K562 (cell line): ENCODE data around the gene JADE3. TPM values are rescaled to one million over a fixed set of nuclear protein-coding genes. Genes with fewer than 3 reads are reported as not detected.
A peak's percentile ranks its signal among the peaks of the same experiment; 100 is the strongest.

Experiments used
- ATAC-seq: fragments of 200-7000 bp; cut with Tn5 transposase; 3 replicates; pipeline ENCODE4 v1.9.1; 2020; ENCODE audit warnings: moderate library complexity
- BruUV-seq: library from RNA; stranded (reverse); fragments of 400-500 nt; replicated peaks from 2 replicates; lab custom pipeline; 2021; lab: Mats Ljungman, UMichigan
- CTCF ChIA-PET: fragments of 300-600 bp; formaldehyde crosslinking; extraction: SDS; loops from one replicate; lab custom pipeline; 2021; ENCODE audit warnings: low intra/inter-chr PET ratio; lab: Yijun Ruan, JAX
- POLR2A ChIA-PET: fragments of 300-600, 350-650 bp; sonication (Branson Sonifier 250); formaldehyde crosslinking; extraction: SDS; loops from one replicate; lab custom pipeline; 2021; ENCODE audit warnings: antibody characterized with exemption, inconsistent platforms; lab: Yijun Ruan, JAX
- DNase-seq, 4 experiments: peaks; one replicate each; pipeline versions ENCODE4 v3.0.0 to v3.0.0-alpha.2; 2011 to 2018; ENCODE audit warnings: low spot score in 3 of 4, mixed read lengths in 3 of 4; ENCODE audit errors: extremely low read depth in 1 of 4
- FAIRE-seq: peaks from 2 replicates; lab custom pipeline; 2011; peaks lifted over from hg19 to GRCh38; lab: Jason Lieb, UNC
- H2AFZ ChIP-seq: 2 replicates; pipeline ENCODE4 v1.6.0; 2011; ENCODE audit warnings: low read depth, low read length, control low read depth, inconsistent platforms
- H3K27ac ChIP-seq: fragments of 200-600 bp; 3 replicates; pipeline ENCODE4 v1.8.0; 2011; ENCODE audit warnings: low read depth, mild to moderate bottlenecking, control low read depth, inconsistent platforms, low read length, moderate library complexity, mixed read lengths; ENCODE audit errors: extremely low read depth
- H3K27me3 ChIP-seq, 2 experiments: fragments of 300-600 bp in 1 of 2; 2 replicates in 1 of 2; 3 replicates in 1 of 2; pipeline versions ENCODE4 v1.6.0 to v1.8.0; 2011; ENCODE audit warnings: inconsistent platforms in 2 of 2, low read length in 2 of 2, mild to moderate bottlenecking in 1 of 2, mixed read lengths in 1 of 2, moderate library complexity in 1 of 2; ENCODE audit not compliant: control insufficient read depth in 2 of 2, insufficient read depth in 2 of 2
- H3K36me3 ChIP-seq: fragments of 300-600 bp; 3 replicates; pipeline ENCODE4 v1.8.0; 2011; ENCODE audit warnings: mild to moderate bottlenecking, low read length, inconsistent platforms; ENCODE audit not compliant: control insufficient read depth, insufficient read depth
- H3K4me1 ChIP-seq, 2 experiments: fragments of 200-600 bp in 1 of 2; replicated peaks in 1 of 2; 2 replicates in 1 of 2; 3 replicates in 1 of 2; pipeline versions ENCODE4 v1.5.1 to v1.8.0; 2011; ENCODE audit warnings: inconsistent platforms in 2 of 2, low read length in 2 of 2, mild to moderate bottlenecking in 1 of 2, mixed read lengths in 1 of 2, moderate library complexity in 1 of 2; ENCODE audit not compliant: control insufficient read depth in 2 of 2, insufficient read depth in 2 of 2
- H3K4me2 ChIP-seq: 2 replicates; pipeline ENCODE4 v1.6.1; 2011; ENCODE audit warnings: low read length, control low read depth, inconsistent platforms, mixed read lengths; ENCODE audit not compliant: insufficient read depth
- H3K4me3 ChIP-seq: fragments of 200-600 bp; sonication (generic), shearing (Covaris generic); 2 replicates; pipeline ENCODE4 v1.5.1; 2016; ENCODE audit warnings: control low read depth, inconsistent platforms
- H3K79me2 ChIP-seq: fragments of 200-600 bp; 3 replicates; pipeline ENCODE4 v1.8.0; 2011; ENCODE audit warnings: low read length, inconsistent platforms; ENCODE audit not compliant: control insufficient read depth, insufficient read depth
- H3K9ac ChIP-seq, 2 experiments: 2 replicates each; pipeline versions ENCODE4 v1.6.0 to v1.6.1; 2011; ENCODE audit warnings: low read depth in 2 of 2, low read length in 2 of 2, control low read depth in 1 of 2, inconsistent platforms in 1 of 2, mild to moderate bottlenecking in 1 of 2, mixed read lengths in 1 of 2; ENCODE audit not compliant: insufficient read depth in 1 of 2
- H3K9me1 ChIP-seq: one replicate; pipeline ENCODE4 v1.6.0; 2011; ENCODE audit warnings: inconsistent platforms, mild to moderate bottlenecking, low read length, moderate library complexity; ENCODE audit not compliant: control insufficient read depth, insufficient read depth
- H3K9me3 ChIP-seq: replicated peaks from 2 replicates; pipeline ENCODE4 v1.5.1; 2011; ENCODE audit warnings: low read depth, low read length, inconsistent platforms; ENCODE audit not compliant: control insufficient read depth, insufficient read depth
- H4K20me1 ChIP-seq: replicated peaks from 2 replicates; pipeline ENCODE4 v1.6.1; 2011; ENCODE audit warnings: low read length, inconsistent platforms, mixed read lengths; ENCODE audit not compliant: control insufficient read depth, insufficient read depth
- CTBP1 ChIP-seq: fragments of 450-650 bp; IDR thresholded peaks from 2 replicates; pipeline ENCODE4 v1.6.1; 2016; ENCODE audit warnings: borderline replicate concordance
- EGR1 ChIP-seq: fragments of 450-650 bp; conservative IDR thresholded peaks from 2 replicates; pipeline ENCODE4 v1.6.1; 2017; ENCODE audit warnings: mild to moderate bottlenecking
- HOXB6 ChIP-seq: fragments of 250-450 bp; sonication (Bioruptor Pico); IDR thresholded peaks from 2 replicates; pipeline ENCODE4 v1.5.1; 2022; ENCODE audit warnings: mild to moderate bottlenecking, borderline replicate concordance
- NUFIP1 ChIP-seq: fragments of 450-650 bp; IDR thresholded peaks from 2 replicates; pipeline ENCODE4 v1.6.1; 2018; ENCODE audit not compliant: partially characterized antibody
- POLR2G ChIP-seq: fragments of 200-400 bp; formaldehyde crosslinking; IDR thresholded peaks from 2 replicates; pipeline ENCODE4 v1.6.1; 2017; ENCODE audit warnings: low read depth, mild to moderate bottlenecking, antibody characterized with exemption, low read length, moderate library complexity
- PYGO2 ChIP-seq: fragments of 450-650 bp; IDR thresholded peaks from 2 replicates; pipeline ENCODE4 v1.6.1; 2016; ENCODE audit warnings: mild to moderate bottlenecking, missing genetic modification characterization, moderate library complexity, missing compliant biosample characterization
- RAD21 ChIP-seq, 2 experiments: fragments of 250-450 bp in 1 of 2; fragments of 450-650 bp in 1 of 2; sonication (Bioruptor Pico) in 1 of 2; formaldehyde crosslinking in 1 of 2; IDR thresholded peaks in 1 of 2; conservative IDR thresholded peaks in 1 of 2; 2 replicates each; pipeline versions ENCODE4 v1.4.0 to v1.8.0; 2020 to 2022; ENCODE audit warnings: mild to moderate bottlenecking in 2 of 2, moderate library complexity in 1 of 2
- RB1 ChIP-seq: fragments of 450-650 bp; IDR thresholded peaks from 2 replicates; pipeline ENCODE4 v1.6.1; 2017; ENCODE audit warnings: low read depth, mild to moderate bottlenecking
- RBBP5 ChIP-seq: fragments of 200-600 bp; sonication (generic); IDR thresholded peaks from 2 replicates; pipeline ENCODE4 v1.6.1; 2012; ENCODE audit warnings: borderline replicate concordance, mild to moderate bottlenecking, low read length, control low read depth, inconsistent platforms; ENCODE audit not compliant: insufficient read depth, poor library complexity, severe bottlenecking
- RBFOX2 ChIP-seq: fragments of 200-400 bp; formaldehyde crosslinking; IDR thresholded peaks from 2 replicates; pipeline ENCODE4 v1.6.1; 2017; ENCODE audit warnings: low read depth, mild to moderate bottlenecking, low read length, moderate library complexity
- TARDBP ChIP-seq: fragments of 450-650 bp; IDR thresholded peaks from 2 replicates; pipeline ENCODE4 v1.6.1; 2016
- ZBTB7A ChIP-seq: IDR thresholded peaks from 2 replicates; pipeline ENCODE4 v1.6.1; 2011; ENCODE audit warnings: low read depth, mild to moderate bottlenecking, low read length, moderate library complexity, borderline replicate concordance; ENCODE audit not compliant: control insufficient read depth
- ZNF75A ChIP-seq: fragments of 450-650 bp; formaldehyde crosslinking; IDR thresholded peaks from 2 replicates; pipeline ENCODE4 v1.4.0; 2020; ENCODE audit warnings: mild to moderate bottlenecking
- WGBS: fragments of 100-300 bp; shearing (Covaris generic); methylation state at CpG from one replicate; pipeline ENCODE4 v1.1.6; 2016; ENCODE audit warnings: low coverage, mixed read lengths; ENCODE audit not compliant: insufficient coverage; ENCODE audit errors: missing lambda C conversion rate; 5-methylcytosine and 5-hydroxymethylcytosine counted together
- in situ Hi-C: fragments of 300-500 bp; cut with MboI; formaldehyde crosslinking; loops from 4 replicates; pipeline ENCODE4 v1.15.0; 2018; ENCODE audit warnings: inconsistent platforms, mixed read lengths
- intact Hi-C: fragments of 100-400 bp; cut with micrococcal nuclease; formaldehyde crosslinking; loops from 2 replicates; pipeline ENCODE4 v1.14.2; 2022
- polyA plus RNA-seq, 8 experiments: library from polyadenylated mRNA; depleted of rRNA in 4 of 8; stranded (reverse) in 5 of 8; unstranded in 3 of 8; fragments of >200 nt; fragmentation: Nextera tagmentation in 2 of 8; fragmentation: Illumina TruSeq in 1 of 8; extraction: Ambion mirVana in 2 of 8; extraction: Trizol in 1 of 8; gene quantifications; 2 replicates each; pipeline versions ENCODE4 v1.2.1 to v1.2.3, GENCODE V29; 2011 to 2014; ENCODE audit warnings: inconsistent platforms in 1 of 8, missing spikeins in 1 of 8
- total RNA-seq, 7 experiments: library from RNA; depleted of rRNA in 6 of 7; stranded (reverse); fragments of >200 nt in 6 of 7; fragmentation: Illumina TruSeq in 2 of 7; extraction: Trizol in 2 of 7; gene quantifications; 2 replicates each; pipeline versions ENCODE4 v1.2.1 to v1.2.3, GENCODE V29; 2011 to 2021; ENCODE audit warnings: low replicate concordance in 1 of 7
- TF ChIP-seq, protein P1 (sequence below), 3 experiments: IDR thresholded peaks in 2 of 3; conservative IDR thresholded peaks in 1 of 3; 2 replicates each; pipeline ENCODE4 v1.5.1; 2011 to 2012; ENCODE audit warnings: low read length in 3 of 3, mild to moderate bottlenecking in 3 of 3, control low read depth in 2 of 3, improper control_type of control experiment in 1 of 3, inconsistent platforms in 1 of 3, low read depth in 1 of 3, mixed read lengths in 1 of 3, moderate library complexity in 1 of 3; ENCODE audit not compliant: insufficient read depth in 2 of 3
- TF ChIP-seq, protein P2 (sequence below): sonication (generic); formaldehyde crosslinking; IDR thresholded peaks from 2 replicates; pipeline ENCODE4 v1.8.0; 2022; ENCODE audit warnings: missing genetic modification reagents, mild to moderate bottlenecking, moderate library complexity, borderline replicate concordance
- TF ChIP-seq, protein P3 (sequence below): fragments of 250-450 bp; sonication (Bioruptor Pico); IDR thresholded peaks from 2 replicates; pipeline ENCODE4 v1.8.0; 2021; ENCODE audit warnings: borderline replicate concordance, mild to moderate bottlenecking, moderate library complexity; ENCODE audit not compliant: poor library complexity, severe bottlenecking

JADE3 gene
- total and polyA plus RNA-seq, 9 of the 15 experiments (the other 6 are each of a cell fraction or from before 2014, with no cell fraction given) = 2.6 to 10.0 (median 7.0) TPM

DNA sequence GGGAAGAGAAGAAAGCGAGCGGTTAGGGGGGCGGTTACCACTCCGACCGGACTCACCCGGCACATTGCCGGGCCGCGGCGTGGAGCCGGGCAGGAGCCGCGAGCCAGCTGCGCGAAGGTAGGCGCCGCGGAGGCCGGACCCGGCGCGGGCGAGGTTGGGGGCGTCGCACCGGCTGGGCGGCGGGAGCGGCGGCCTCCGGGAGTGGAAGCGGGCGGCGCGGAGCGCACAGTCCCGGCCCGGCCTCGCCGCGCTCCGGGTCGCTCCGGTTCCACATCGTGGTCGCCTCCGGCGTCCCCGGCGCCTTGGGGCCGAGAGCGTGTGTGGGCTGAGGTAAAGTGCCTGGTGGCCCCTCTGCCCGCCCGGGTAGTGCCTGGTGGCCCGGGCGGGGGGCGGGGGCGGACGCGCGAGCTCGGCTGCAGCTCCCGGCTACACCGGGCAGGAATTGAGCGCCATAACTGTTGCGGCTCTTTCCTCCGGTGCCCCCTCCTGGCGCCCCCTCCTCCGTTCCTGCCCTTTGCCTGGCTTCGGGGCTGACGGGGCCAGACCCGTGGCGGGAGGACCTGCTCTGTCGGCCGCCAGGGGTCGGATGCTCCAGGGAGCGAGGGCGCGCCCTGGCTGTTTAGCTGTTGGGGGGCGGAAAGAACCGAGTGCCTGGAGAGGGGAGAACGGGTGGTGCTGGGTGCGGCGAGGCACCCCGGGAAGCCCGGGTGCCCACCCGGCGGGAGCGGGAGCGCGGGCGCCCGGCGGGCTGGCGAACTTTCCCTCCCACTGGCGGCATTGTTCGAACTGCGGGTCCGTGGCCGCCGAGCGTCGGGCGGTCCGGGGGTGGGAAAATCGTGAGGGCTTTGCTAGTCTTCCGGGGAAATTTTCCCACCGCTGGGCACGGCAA lies 626 bp downstream of the JADE3 start:
- ATAC-seq (peak; percentile 85), FAIRE-seq (no peak), DNase-seq (peak; percentile 18 to 52 (median 34))
- ChIA-PET CTCF (no interaction called here), POLR2A (interaction anchor here (0.6 kb wide), 1 partner anchor 48 kb away, joined by 3 read pairs; no protein-coding TSS in a partner anchor)
- 16% methylated on average over 13 of the region's 109 CpGs for WGBS
- no TSS peak for BruUV-seq
- peaks cover 0 to 9% of the 10 kb centered on the region in 2 experiments; a peak in 2 of 5 replicates for H3K4me1 ChIP-seq
- no peaks in the 10 kb centered on the region for H4K20me1 ChIP-seq
- peaks cover 32% of the 10 kb centered on the region for H3K79me2 ChIP-seq
- peak overlapping the region; percentile 49 to 88; a peak in 3 of 4 replicates for H3K9ac ChIP-seq
- H2AFZ ChIP-seq = peak overlapping the region; percentile 55; the same call in 1 of the 2 replicates
- intact Hi-C loops (loop anchor here (1.0 kb wide), 1 partner anchor 65 kb away; no protein-coding TSS in a partner anchor), in situ Hi-C loops (no loop called here)
- H3K36me3 ChIP-seq = no peaks in the 10 kb centered on the region
- H3K4me2 ChIP-seq = peak overlapping the region; percentile 62; the same call in 1 of the 2 replicates
- H3K27ac ChIP-seq = peak overlapping the region; percentile 49; the same call in 1 of the 3 replicates
- H3K9me1 ChIP-seq = no peaks in the 10 kb centered on the region
- H3K9me3 ChIP-seq = no peaks in the 10 kb centered on the region
- peak overlapping the region; percentile 50 for H3K4me3 ChIP-seq
- H3K27me3 ChIP-seq = no peaks in the 10 kb centered on the region; a peak in 2 of 5 replicates
- TF ChIP-seq, protein P1, sequence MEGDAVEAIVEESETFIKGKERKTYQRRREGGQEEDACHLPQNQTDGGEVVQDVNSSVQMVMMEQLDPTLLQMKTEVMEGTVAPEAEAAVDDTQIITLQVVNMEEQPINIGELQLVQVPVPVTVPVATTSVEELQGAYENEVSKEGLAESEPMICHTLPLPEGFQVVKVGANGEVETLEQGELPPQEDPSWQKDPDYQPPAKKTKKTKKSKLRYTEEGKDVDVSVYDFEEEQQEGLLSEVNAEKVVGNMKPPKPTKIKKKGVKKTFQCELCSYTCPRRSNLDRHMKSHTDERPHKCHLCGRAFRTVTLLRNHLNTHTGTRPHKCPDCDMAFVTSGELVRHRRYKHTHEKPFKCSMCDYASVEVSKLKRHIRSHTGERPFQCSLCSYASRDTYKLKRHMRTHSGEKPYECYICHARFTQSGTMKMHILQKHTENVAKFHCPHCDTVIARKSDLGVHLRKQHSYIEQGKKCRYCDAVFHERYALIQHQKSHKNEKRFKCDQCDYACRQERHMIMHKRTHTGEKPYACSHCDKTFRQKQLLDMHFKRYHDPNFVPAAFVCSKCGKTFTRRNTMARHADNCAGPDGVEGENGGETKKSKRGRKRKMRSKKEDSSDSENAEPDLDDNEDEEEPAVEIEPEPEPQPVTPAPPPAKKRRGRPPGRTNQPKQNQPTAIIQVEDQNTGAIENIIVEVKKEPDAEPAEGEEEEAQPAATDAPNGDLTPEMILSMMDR (IDR thresholded peaks at IDR 0.05 in 2 of 3, conservative IDR thresholded peaks at IDR 0.05 in 1 of 3; ENCODE audit: insufficient read depth in 2 of 3, low read depth in 1 of 3, low read length in 3 of 3) = peak; percentile 39 to 56 (median 50); a peak in 5 of 6 replicates
- TF ChIP-seq RBBP5 = peak; percentile 35
- 0 out of 2 replicates have a peak, but pooled peaks have one; percentile 52 for TF ChIP-seq RB1
- peak; percentile 28; the same call in 1 of the 2 replicates for TF ChIP-seq EGR1
- TF ChIP-seq, protein P2, sequence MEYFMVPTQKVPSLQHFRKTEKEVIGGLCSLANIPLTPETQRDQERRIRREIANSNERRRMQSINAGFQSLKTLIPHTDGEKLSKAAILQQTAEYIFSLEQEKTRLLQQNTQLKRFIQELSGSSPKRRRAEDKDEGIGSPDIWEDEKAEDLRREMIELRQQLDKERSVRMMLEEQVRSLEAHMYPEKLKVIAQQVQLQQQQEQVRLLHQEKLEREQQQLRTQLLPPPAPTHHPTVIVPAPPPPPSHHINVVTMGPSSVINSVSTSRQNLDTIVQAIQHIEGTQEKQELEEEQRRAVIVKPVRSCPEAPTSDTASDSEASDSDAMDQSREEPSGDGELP (CRISPR knock-in tag) = no peak; the same call in 1 of the 2 replicates
- TF ChIP-seq, protein P3, sequence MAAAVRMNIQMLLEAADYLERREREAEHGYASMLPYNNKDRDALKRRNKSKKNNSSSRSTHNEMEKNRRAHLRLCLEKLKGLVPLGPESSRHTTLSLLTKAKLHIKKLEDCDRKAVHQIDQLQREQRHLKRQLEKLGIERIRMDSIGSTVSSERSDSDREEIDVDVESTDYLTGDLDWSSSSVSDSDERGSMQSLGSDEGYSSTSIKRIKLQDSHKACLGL (CRISPR knock-in tag) = no peak
- TF ChIP-seq ZNF75A (CRISPR knock-in tag) = peak; percentile 72; the same call in 1 of the 2 replicates
- peak in 1 of 2 experiments; percentile 24; a peak in 1 of 4 replicates for TF ChIP-seq RAD21 (CRISPR knock-in tag; conservative IDR thresholded peaks at IDR 0.05 in 1 of 2, IDR thresholded peaks at IDR 0.05 in 1 of 2)
- TF ChIP-seq HOXB6 (CRISPR knock-in tag) = no peak
- peak; percentile 45 for TF ChIP-seq CTBP1
- no peak for TF ChIP-seq TARDBP
- TF ChIP-seq NUFIP1 = no peak
- TF ChIP-seq ZBTB7A = peak; percentile 43; the same call in 1 of the 2 replicates
- peak; percentile 27; the same call in 1 of the 2 replicates for TF ChIP-seq POLR2G
- no peak for TF ChIP-seq PYGO2 (tag)
- peak; percentile 59 for TF ChIP-seq RBFOX2
